GM12874 (cell line): ENCODE measurements around the gene LEKR1.

Experiments used
- TF ChIP-seq, protein P1 (sequence below): IDR thresholded peaks from 2 replicates; pipeline ENCODE4 v1.5.1; 2011; ENCODE audit warnings: low read depth, mild to moderate bottlenecking, control low read depth, low read length, moderate library complexity; ENCODE audit not compliant: insufficient read depth

LEKR1 gene

DNA sequence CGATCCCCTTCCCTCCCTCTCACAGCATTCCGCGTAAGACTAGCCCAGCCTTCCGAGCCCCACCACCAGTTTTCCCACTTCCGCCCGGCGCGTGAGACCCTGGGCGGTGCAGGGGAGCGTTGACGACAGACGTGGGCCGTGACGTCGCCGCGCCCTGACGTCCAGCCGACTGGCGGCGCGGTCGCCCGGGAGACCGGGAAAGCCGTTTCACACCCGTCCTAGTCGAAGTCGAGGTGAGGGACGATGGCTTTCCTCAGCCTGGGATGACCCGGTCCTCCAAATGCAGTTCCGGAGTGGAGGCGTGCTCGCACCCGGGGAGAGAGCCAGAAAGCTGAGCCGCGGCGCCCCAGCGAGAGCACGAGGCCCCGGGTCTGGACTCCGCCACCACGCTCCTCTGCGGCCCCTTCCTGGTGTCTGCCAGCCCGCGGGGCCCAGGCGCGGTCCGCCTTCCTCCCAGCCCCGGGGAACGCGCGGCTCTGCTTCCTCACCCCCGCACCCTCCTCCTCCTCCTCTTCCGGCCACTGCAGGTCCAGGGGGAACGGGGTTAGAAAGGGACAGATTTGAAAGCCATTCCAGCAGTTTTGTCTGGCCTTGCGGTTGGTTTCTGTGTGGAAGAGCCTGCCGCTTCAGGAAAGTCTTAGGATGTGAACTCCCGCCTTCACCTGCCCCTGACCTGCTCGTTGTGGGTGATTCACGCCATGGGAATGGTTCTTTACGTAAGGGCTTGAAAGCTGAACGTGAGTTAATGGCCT is at the start of gene LEKR1:
TSS of gene LEKR1 (plus strand) at position 210 of the 752 bp plus-strand sequence. CDS start 2,977 bp downstream, outside the sequence.
- TF ChIP-seq, protein P1, sequence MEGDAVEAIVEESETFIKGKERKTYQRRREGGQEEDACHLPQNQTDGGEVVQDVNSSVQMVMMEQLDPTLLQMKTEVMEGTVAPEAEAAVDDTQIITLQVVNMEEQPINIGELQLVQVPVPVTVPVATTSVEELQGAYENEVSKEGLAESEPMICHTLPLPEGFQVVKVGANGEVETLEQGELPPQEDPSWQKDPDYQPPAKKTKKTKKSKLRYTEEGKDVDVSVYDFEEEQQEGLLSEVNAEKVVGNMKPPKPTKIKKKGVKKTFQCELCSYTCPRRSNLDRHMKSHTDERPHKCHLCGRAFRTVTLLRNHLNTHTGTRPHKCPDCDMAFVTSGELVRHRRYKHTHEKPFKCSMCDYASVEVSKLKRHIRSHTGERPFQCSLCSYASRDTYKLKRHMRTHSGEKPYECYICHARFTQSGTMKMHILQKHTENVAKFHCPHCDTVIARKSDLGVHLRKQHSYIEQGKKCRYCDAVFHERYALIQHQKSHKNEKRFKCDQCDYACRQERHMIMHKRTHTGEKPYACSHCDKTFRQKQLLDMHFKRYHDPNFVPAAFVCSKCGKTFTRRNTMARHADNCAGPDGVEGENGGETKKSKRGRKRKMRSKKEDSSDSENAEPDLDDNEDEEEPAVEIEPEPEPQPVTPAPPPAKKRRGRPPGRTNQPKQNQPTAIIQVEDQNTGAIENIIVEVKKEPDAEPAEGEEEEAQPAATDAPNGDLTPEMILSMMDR, result no peak

DNA sequence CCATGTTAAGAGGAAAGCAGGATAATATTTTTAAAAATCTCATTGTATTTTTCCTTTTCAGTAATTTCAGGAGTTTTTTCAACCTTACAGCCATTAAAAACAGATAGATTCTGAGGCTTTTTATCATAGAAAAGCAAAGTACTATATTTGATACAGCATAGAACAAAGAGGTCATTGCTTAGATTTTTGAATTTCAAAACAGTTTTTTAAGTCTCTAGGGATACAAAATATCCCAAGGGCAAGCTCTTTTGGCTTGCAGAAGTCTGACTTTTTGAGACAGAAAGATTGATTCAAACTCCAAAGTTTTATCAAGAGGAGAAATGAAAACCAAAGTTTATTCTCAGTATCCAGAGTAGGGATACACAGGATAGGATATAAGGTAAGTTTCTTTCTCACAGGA is 49.3 kb upstream of the LEKR1 start:
- TF ChIP-seq, protein P1, result no peak

DNA sequence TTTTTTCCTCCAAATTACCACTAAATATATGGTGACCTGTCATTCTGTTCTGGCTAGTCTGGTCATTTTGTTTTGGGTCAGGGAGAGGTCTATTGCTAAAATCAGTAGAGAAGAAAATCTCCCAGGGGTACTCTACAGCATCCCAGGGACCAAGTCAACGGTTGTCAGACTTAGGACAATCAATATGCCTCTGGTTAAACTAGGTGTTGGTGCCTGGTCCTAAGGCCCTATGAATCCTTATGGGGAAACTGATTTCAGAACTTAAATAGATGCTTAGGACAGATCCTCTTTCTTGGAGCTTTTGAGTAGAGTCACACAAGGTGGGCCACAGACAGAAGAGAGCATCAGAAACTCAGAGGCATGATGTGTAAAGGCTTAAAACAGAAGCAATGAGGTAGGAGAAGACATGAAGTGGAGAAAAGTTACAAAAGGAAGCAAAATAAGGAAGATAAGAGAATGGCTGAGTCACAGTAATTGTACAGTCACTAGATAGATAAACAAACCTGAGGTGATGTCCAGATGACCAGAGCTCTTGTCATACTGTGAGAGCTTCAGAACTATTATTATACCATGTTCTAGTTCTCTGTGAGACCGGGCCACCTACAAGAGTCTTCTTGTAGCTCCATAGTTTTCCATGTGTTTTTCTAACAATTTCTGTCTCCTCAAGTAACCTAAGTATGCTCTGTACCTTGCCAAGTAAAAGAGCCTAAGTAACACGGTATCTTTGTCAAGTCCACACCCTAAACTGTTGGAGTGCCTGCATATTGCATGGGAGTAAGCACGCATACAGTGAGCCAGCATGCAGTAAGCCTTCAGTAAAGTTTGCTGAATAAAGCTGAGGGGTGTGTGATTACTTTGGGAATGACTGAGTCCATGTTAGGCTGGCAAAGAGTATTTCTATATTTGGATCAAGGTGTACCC is 44.6 kb upstream of the LEKR1 start:
- TF ChIP-seq, protein P1, result no peak

DNA sequence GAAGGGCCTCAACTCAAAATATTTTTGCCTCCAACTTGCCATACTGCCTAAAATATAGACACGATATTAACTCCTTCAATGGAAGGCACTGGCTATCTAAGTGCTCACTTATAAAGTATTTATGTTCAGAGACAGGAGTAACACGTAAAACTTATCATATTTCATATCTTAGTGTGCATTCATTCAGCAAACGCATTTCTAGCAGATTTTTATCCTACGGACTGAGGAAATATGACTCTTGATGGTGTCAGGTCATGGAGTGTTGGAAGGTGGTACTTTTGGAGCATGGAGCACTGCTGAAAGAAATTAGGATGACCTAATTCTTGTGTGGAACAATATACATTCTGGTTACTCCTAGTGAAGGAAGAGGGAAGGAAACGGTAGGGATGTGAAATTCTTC is 43.8 kb upstream of the LEKR1 start:
- TF ChIP-seq, protein P1, result no peak

DNA sequence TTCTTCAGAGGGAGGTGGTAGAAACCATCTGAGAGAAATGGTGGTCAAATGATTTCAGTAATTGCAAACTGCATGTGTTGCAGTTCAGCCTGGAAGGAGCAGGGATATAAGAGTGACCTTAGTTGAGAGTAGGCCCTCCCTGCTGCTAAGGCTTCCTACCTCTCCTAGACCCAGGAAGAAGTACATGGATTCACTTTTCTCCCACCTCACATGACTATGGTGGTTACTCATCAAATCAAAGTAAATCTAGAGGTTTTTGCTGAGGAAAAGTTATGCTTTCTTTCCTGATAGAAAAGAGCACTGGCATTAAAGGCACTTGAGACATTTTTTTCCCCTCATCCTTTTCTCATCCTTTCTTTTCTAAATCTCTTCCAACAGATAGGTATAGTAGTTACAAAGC is 43.2 kb upstream of the LEKR1 start:
- TF ChIP-seq, protein P1, result no peak

DNA sequence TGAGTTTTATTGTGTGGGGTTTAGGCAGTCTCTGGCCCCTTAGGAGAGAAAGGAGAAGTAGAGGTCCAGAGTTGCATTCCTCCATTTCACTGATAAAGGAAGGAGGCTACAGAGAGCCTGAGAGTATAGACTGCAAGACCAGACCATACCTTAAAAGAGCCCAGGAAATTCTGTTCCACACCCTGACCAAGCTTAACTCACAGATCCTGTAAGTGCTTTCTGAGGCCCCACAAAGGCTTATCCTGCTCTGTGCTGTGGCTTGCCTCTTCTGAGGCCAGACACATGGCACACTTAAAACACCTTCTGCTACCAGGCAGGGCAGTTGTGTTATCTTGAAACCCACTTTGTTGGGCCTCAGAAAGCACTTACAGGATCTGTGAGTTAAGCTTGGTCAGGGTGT is 39.2 kb upstream of the LEKR1 start:
- TF ChIP-seq, protein P1, result no peak

DNA sequence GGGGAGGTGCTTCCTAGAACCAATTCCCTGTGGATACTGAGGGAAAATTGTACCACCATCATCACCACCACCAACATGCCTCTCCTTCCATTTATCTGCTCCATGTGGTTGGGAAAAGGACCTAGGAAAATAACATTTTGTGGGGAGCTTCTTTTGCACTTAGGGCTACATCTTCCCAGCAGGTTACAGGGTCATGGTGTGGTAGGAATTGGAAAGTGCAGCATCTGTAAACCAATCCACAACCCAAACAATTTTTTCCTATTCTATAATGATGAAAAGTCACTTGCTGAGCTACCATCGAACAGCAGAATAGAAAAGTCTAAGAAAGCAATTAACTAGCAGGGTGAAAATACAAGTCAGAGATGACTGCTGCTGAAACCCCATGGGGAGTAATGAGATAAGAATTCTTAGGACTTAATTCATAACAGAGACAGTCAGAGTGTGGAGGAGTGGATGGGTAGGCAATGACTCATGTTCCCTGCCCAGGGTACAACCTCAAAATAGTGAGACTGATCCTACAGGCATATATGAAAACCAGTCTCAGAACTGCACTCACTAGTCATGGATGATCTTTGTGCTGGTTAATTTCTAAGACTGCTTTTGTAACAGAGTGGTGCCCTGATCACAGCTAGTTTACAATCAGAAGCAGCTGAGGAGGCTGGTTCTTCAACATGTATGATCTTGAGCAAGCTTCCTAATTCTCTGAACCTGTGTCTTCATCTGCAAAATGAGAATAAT is 38.1 kb upstream of the LEKR1 start:
- TF ChIP-seq, protein P1, result no peak
